ENCODE measurements around the gene TRIM56. TPM values are rescaled to one million over a fixed set of nuclear protein-coding genes. Genes with fewer than 3 reads are reported as not detected.
A peak's percentile ranks its signal among the peaks of the same experiment; 100 is the strongest.

TRIM56 gene
- polyA plus RNA-seq, 1 of the 3 experiments (the other 2 are of a cell fraction), result 2.5 TPM

DNA sequence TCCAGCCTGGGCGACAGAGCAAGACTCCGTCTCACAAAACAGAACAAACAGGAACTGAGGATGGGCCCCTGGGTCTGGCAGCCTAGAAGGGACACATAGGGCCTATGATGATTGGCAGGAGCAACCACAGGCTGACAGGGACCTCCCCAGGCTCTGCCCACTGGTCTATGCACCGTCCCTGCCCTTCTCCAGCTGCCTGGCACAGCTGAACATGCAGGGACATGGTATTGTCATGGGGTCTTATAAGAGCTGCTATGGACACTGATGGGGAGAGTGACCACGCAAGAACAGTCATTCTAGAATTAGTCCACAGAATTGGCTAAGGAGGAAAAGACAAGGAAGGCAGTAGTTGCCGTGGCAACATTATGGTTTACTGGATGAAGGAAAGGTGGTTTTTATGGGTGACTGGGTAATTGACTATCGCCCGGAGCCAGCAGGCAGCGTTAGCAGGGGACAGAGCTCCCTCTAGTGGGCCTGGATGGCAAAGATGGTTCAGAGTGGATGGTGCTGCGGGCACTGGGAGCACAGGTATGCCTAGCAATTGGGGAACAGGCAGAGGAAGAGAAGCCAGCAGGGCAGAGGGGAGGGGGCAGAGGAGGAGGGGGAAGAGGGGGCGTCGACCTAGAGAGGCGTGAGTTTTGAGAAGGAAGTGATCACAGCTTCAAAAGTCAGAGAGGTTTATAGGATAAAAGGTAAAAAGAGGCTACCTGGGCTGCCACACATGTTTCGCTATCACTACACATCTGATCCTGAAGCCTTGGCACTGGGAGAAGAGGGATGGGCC is 7.8 kb upstream of the TRIM56 start:
- H3K9me3 ChIP-seq, result no peaks in the 10 kb centered on the region
- ChIA-PET POLR2A (no interaction called here), CTCF (interaction anchor here (0.6 to 6.4 kb wide), 58 partner anchors 9 to 372 kb away, joined by 3 to 46 read pairs (median 5); partner anchors contain the start of genes ACHE, EPO, MOGAT3 and MUC12)
- peaks cover 14% of the 10 kb centered on the region; the same call in 1 of the 2 replicates for H3K27me3 ChIP-seq (ENCODE audit: insufficient read depth)
- no peak overlapping the region for H3K4me2 ChIP-seq
- H3K4me1 ChIP-seq (ENCODE audit: control insufficient read depth in 1 of 2, insufficient read depth in 2 of 2, low read depth in 1 of 2, low read length in 1 of 2), result no peaks in the 10 kb centered on the region
- no peaks in the 10 kb centered on the region for H3K9me2 ChIP-seq
- no peaks in the 10 kb centered on the region for H4K20me1 ChIP-seq (ENCODE audit: insufficient read depth)
- no peak overlapping the region for H3K9ac ChIP-seq
- 23% methylated on average over 13 of the region's 13 CpGs for WGBS (ENCODE audit: low lambda C conversion rate)
- TF ChIP-seq EZH2phosphoT487 (IDR thresholded peaks at IDR 0.05; ENCODE audit: borderline replicate concordance, low read depth) (no peak), TAF1 (IDR thresholded peaks at IDR 0.05; ENCODE audit: borderline replicate concordance, low read depth, low read length) (no peak), ELF1 (IDR thresholded peaks at IDR 0.05) (no peak), RFX5 (IDR thresholded peaks at IDR 0.05; ENCODE audit: low read length) (peak; percentile 52; the same call in 1 of the 2 replicates), MXI1 (IDR thresholded peaks at IDR 0.05; ENCODE audit: low read depth, low read length) (0 out of 2 replicates have a peak, but pooled peaks have one; percentile 22), CHD2 (IDR thresholded peaks at IDR 0.05; ENCODE audit: low read length, partially characterized antibody) (no peak), MEF2A (IDR thresholded peaks at IDR 0.05; ENCODE audit: borderline replicate concordance, low read depth) (no peak), YY1 (IDR thresholded peaks at IDR 0.05; ENCODE audit: low read depth) (no peak), RAD21 (IDR thresholded peaks at IDR 0.05; ENCODE audit: low read length) (peak; percentile 88), SMC3 (IDR thresholded peaks at IDR 0.05; ENCODE audit: low read depth, low read length) (peak; percentile 80)
- TF ChIP-seq, protein P1, sequence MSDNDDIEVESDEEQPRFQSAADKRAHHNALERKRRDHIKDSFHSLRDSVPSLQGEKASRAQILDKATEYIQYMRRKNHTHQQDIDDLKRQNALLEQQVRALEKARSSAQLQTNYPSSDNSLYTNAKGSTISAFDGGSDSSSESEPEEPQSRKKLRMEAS (IDR thresholded peaks at IDR 0.05; ENCODE audit: low read depth), result no peak
- TF ChIP-seq, protein P2, sequence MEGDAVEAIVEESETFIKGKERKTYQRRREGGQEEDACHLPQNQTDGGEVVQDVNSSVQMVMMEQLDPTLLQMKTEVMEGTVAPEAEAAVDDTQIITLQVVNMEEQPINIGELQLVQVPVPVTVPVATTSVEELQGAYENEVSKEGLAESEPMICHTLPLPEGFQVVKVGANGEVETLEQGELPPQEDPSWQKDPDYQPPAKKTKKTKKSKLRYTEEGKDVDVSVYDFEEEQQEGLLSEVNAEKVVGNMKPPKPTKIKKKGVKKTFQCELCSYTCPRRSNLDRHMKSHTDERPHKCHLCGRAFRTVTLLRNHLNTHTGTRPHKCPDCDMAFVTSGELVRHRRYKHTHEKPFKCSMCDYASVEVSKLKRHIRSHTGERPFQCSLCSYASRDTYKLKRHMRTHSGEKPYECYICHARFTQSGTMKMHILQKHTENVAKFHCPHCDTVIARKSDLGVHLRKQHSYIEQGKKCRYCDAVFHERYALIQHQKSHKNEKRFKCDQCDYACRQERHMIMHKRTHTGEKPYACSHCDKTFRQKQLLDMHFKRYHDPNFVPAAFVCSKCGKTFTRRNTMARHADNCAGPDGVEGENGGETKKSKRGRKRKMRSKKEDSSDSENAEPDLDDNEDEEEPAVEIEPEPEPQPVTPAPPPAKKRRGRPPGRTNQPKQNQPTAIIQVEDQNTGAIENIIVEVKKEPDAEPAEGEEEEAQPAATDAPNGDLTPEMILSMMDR (IDR thresholded peaks at IDR 0.05), result peak; percentile 99
- H3K27ac ChIP-seq (ENCODE audit: low read depth in 2 of 2, low read length in 1 of 2), result no peak overlapping the region
- peaks cover 17% of the 10 kb centered on the region for H3F3A ChIP-seq (replicated peaks; ENCODE audit: insufficient read depth)
- peak; percentile 88 for DNase-seq
- no peaks in the 10 kb centered on the region for H3K36me3 ChIP-seq (replicated peaks in 1 of 2; ENCODE audit: control insufficient read depth in 1 of 2, insufficient read depth in 2 of 2, low read length in 1 of 2)
- H3K4me3 ChIP-seq (ENCODE audit: low read depth in 2 of 2, low read length in 1 of 2), result no peak overlapping the region
- H3K79me2 ChIP-seq (ENCODE audit: insufficient read depth), result no peaks in the 10 kb centered on the region
- 0 out of 2 replicates have a peak overlapping the region, but pooled peaks have one; percentile 30 for H2AFZ ChIP-seq (ENCODE audit: low read depth)

DNA sequence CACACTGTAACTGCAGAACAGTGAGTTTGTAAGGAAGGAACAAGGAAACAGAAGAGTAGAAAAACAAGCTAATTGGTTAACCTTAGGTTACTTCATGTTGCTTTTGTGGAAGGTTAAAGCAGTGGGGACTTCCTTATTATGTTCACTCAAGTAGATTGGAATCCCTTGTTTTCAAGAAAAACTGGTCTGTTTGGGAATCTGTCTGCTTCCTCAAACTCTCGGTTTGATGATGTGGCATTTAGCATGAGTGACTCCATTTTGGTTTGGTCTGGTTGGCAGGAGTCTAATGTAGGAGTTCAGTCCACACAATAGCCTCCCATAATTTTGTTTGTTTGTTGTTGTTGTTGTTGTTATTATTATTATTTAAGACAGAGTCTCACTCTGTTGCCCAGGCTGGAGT is 3.8 kb upstream of the TRIM56 start:
- H3K4me3 ChIP-seq (ENCODE audit: low read depth in 2 of 2, low read length in 1 of 2), result no peak overlapping the region
- no peak overlapping the region for H3K9ac ChIP-seq
- H3K36me3 ChIP-seq (replicated peaks in 1 of 2; ENCODE audit: control insufficient read depth in 1 of 2, insufficient read depth in 2 of 2, low read length in 1 of 2), result no peaks in the 10 kb centered on the region
- ChIA-PET CTCF (interaction anchor here (1.0 to 6.4 kb wide), 6 partner anchors 23 to 187 kb away, joined by 3 to 46 read pairs (median 4); partner anchors contain the start of genes ACHE and MUC12), POLR2A (no interaction called here)
- no peaks in the 10 kb centered on the region for H3K9me3 ChIP-seq
- H4K20me1 ChIP-seq (ENCODE audit: insufficient read depth), result no peaks in the 10 kb centered on the region
- H3K4me2 ChIP-seq, result no peak overlapping the region
- peaks cover 8% of the 10 kb centered on the region for H3K79me2 ChIP-seq (ENCODE audit: insufficient read depth)
- DNase-seq, result no peak
- no peak overlapping the region for H3K27ac ChIP-seq (ENCODE audit: low read depth in 2 of 2, low read length in 1 of 2)
- H3K9me2 ChIP-seq, result no peaks in the 10 kb centered on the region
- H3F3A ChIP-seq (replicated peaks; ENCODE audit: insufficient read depth), result peaks cover 24% of the 10 kb centered on the region
- H2AFZ ChIP-seq (ENCODE audit: low read depth), result peak overlapping the region; percentile 12; the same call in 1 of the 2 replicates
- peaks cover 0 to 4% of the 10 kb centered on the region in 2 experiments; a peak in 2 of 4 replicates for H3K4me1 ChIP-seq (ENCODE audit: control insufficient read depth in 1 of 2, insufficient read depth in 2 of 2, low read depth in 1 of 2, low read length in 1 of 2)
- 68% methylated on average over 1 of the region's 1 CpG for WGBS (ENCODE audit: low lambda C conversion rate)
- H3K27me3 ChIP-seq (ENCODE audit: insufficient read depth), result no peaks in the 10 kb centered on the region
- TF ChIP-seq SIN3A (IDR thresholded peaks at IDR 0.05; ENCODE audit: borderline replicate concordance, low read depth, low read length) (no peak), TCF12 (IDR thresholded peaks at IDR 0.05) (no peak), CHD2 (IDR thresholded peaks at IDR 0.05; ENCODE audit: low read length, partially characterized antibody) (no peak), NFIC (IDR thresholded peaks at IDR 0.05; ENCODE audit: borderline replicate concordance) (no peak)
- TF ChIP-seq, protein P2 (IDR thresholded peaks at IDR 0.05), result no peak
- TF ChIP-seq, protein P3, sequence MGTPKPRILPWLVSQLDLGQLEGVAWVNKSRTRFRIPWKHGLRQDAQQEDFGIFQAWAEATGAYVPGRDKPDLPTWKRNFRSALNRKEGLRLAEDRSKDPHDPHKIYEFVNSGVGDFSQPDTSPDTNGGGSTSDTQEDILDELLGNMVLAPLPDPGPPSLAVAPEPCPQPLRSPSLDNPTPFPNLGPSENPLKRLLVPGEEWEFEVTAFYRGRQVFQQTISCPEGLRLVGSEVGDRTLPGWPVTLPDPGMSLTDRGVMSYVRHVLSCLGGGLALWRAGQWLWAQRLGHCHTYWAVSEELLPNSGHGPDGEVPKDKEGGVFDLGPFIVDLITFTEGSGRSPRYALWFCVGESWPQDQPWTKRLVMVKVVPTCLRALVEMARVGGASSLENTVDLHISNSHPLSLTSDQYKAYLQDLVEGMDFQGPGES (IDR thresholded peaks at IDR 0.05; ENCODE audit: low read depth, low read length), result no peak
- TF ChIP-seq, protein P4, sequence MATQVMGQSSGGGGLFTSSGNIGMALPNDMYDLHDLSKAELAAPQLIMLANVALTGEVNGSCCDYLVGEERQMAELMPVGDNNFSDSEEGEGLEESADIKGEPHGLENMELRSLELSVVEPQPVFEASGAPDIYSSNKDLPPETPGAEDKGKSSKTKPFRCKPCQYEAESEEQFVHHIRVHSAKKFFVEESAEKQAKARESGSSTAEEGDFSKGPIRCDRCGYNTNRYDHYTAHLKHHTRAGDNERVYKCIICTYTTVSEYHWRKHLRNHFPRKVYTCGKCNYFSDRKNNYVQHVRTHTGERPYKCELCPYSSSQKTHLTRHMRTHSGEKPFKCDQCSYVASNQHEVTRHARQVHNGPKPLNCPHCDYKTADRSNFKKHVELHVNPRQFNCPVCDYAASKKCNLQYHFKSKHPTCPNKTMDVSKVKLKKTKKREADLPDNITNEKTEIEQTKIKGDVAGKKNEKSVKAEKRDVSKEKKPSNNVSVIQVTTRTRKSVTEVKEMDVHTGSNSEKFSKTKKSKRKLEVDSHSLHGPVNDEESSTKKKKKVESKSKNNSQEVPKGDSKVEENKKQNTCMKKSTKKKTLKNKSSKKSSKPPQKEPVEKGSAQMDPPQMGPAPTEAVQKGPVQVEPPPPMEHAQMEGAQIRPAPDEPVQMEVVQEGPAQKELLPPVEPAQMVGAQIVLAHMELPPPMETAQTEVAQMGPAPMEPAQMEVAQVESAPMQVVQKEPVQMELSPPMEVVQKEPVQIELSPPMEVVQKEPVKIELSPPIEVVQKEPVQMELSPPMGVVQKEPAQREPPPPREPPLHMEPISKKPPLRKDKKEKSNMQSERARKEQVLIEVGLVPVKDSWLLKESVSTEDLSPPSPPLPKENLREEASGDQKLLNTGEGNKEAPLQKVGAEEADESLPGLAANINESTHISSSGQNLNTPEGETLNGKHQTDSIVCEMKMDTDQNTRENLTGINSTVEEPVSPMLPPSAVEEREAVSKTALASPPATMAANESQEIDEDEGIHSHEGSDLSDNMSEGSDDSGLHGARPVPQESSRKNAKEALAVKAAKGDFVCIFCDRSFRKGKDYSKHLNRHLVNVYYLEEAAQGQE (IDR thresholded peaks at IDR 0.05; ENCODE audit: low read depth, low read length), result no peak
